CD14-positive monocyte (primary cell): ENCODE measurements around the gene CETP. TPM values are rescaled to one million over a fixed set of nuclear protein-coding genes. Genes with fewer than 3 reads are reported as not detected.
A peak's percentile ranks its signal among the peaks of the same experiment; 100 is the strongest.

Experiments
- DNase-seq, 3 donors: peaks; one replicate each; pipeline ENCODE4 v3.0.0-alpha.2; 2011 to 2022
- H2AFZ ChIP-seq: 2 replicates; pipeline ENCODE4 v1.6.0; 2012; ENCODE audit warnings: mild to moderate bottlenecking, low read depth, low read length, inconsistent platforms; ENCODE audit not compliant: insufficient read depth, poor library complexity, severe bottlenecking
- H3K27ac ChIP-seq, 2 donors: 1 replicate in 1 of 2; 2 replicates in 1 of 2; pipeline ENCODE4 v1.5.1; 2012 to 2013; ENCODE audit warnings: low read length in 2 of 2, control low read depth in 1 of 2, inconsistent platforms in 1 of 2, low read depth in 1 of 2, mild to moderate bottlenecking in 1 of 2
- H3K27me3 ChIP-seq, 2 donors: one replicate each; pipeline versions ENCODE4 v1.6.0 to v1.6.1; 2011 to 2013; ENCODE audit warnings: low read length in 2 of 2; ENCODE audit not compliant: control insufficient read depth in 2 of 2, insufficient read depth in 2 of 2
- H3K36me3 ChIP-seq, 2 donors: replicated peaks in 1 of 2; 1 replicate in 1 of 2; 2 replicates in 1 of 2; pipeline versions ENCODE4 v1.5.1 to v1.6.1; 2012 to 2013; ENCODE audit warnings: low read length in 2 of 2, control low read depth in 1 of 2, inconsistent platforms in 1 of 2, mild to moderate bottlenecking in 1 of 2; ENCODE audit not compliant: insufficient read depth in 2 of 2, control insufficient read depth in 1 of 2
- H3K4me1 ChIP-seq, 2 donors: 1 replicate in 1 of 2; 2 replicates in 1 of 2; pipeline versions ENCODE4 v1.5.1 to v1.6.1; 2012 to 2013; ENCODE audit warnings: low read length in 2 of 2, control low read depth in 1 of 2, inconsistent platforms in 1 of 2, mild to moderate bottlenecking in 1 of 2, moderate library complexity in 1 of 2; ENCODE audit not compliant: insufficient read depth in 2 of 2, control insufficient read depth in 1 of 2
- H3K4me2 ChIP-seq: replicated peaks from 2 replicates; pipeline ENCODE3; 2012; ENCODE audit warnings: low read length, moderate library complexity, mild to moderate bottlenecking; ENCODE audit not compliant: poor library complexity, severe bottlenecking; ENCODE audit errors: extremely low read depth
- H3K4me3 ChIP-seq, 3 experiments: fragments of 200-600 bp in 1 of 3; sonication (generic) in 1 of 3; replicated peaks in 1 of 3; 1 replicate in 2 of 3; 2 replicates in 1 of 3; pipeline ENCODE4 v1.5.1; 2011 to 2013; ENCODE audit warnings: low read length in 3 of 3, mild to moderate bottlenecking in 3 of 3, control low read depth in 2 of 3, low read depth in 2 of 3, inconsistent platforms in 1 of 3, moderate library complexity in 1 of 3
- H3K79me2 ChIP-seq: 2 replicates; pipeline ENCODE4 v1.6.0; 2012; ENCODE audit warnings: mild to moderate bottlenecking, control low read depth, inconsistent platforms, low read length, moderate library complexity; ENCODE audit not compliant: insufficient read depth
- H3K9ac ChIP-seq: 2 replicates; pipeline ENCODE4 v1.6.0; 2017; ENCODE audit warnings: low read length, mild to moderate bottlenecking; ENCODE audit not compliant: insufficient read depth, poor library complexity, severe bottlenecking
- H3K9me3 ChIP-seq, 2 donors: replicated peaks in 1 of 2; 1 replicate in 1 of 2; 2 replicates in 1 of 2; pipeline versions ENCODE4 v1.5.1 to v1.6.1; 2012 to 2013; ENCODE audit warnings: low read length in 2 of 2, control low read depth in 1 of 2; ENCODE audit not compliant: control insufficient read depth in 1 of 2, insufficient read depth in 1 of 2
- H4K20me1 ChIP-seq: 2 replicates; pipeline ENCODE4 v1.6.0; 2012; ENCODE audit warnings: mild to moderate bottlenecking, low read length, control low read depth, moderate library complexity; ENCODE audit not compliant: insufficient read depth
- H3K27ac Mint-ChIP-seq, 7 donors: one replicate each; pipeline ENCODE4 v1.8.0; 2020; ENCODE audit warnings: mild to moderate bottlenecking in 7 of 7, mixed read lengths in 7 of 7, moderate library complexity in 6 of 7, inconsistent platforms in 2 of 7
- H3K27me3 Mint-ChIP-seq, 3 donors: one replicate each; pipeline ENCODE4 v1.8.0; 2021 to 2022; ENCODE audit warnings: low read depth in 3 of 3, mild to moderate bottlenecking in 3 of 3, mixed read lengths in 3 of 3, moderate library complexity in 3 of 3, inconsistent platforms in 1 of 3
- H3K36me3 Mint-ChIP-seq, 2 donors: one replicate each; pipeline ENCODE4 v1.8.0; 2020; ENCODE audit warnings: mixed read lengths in 2 of 2, inconsistent platforms in 1 of 2, mild to moderate bottlenecking in 1 of 2
- H3K4me1 Mint-ChIP-seq: one replicate; pipeline ENCODE4 v1.8.0; 2020; ENCODE audit warnings: mild to moderate bottlenecking, mixed read lengths
- H3K4me3 Mint-ChIP-seq, 2 donors: one replicate each; pipeline ENCODE4 v1.8.0; 2020; ENCODE audit warnings: mild to moderate bottlenecking in 2 of 2, mixed read lengths in 2 of 2, moderate library complexity in 1 of 2
- H3K9me3 Mint-ChIP-seq, 7 donors: one replicate each; pipeline ENCODE4 v1.8.0; 2020 to 2022; ENCODE audit warnings: mixed read lengths in 7 of 7, mild to moderate bottlenecking in 6 of 7, moderate library complexity in 6 of 7, inconsistent platforms in 2 of 7
- CTCF ChIP-seq: fragments of 200-600 bp; IDR thresholded peaks from one replicate; pipeline ENCODE4 v1.8.0; 2022; ENCODE audit warnings: antibody characterized with exemption, mild to moderate bottlenecking
- WGBS: methylation state at CpG from one replicate; pipeline ENCODE4 v1.1.5; 2013; ENCODE audit warnings: missing lambda C conversion rate; ENCODE audit not compliant: insufficient coverage; 5-methylcytosine and 5-hydroxymethylcytosine counted together
- intact Hi-C, 2 donors: fragments of 100-400 bp; cut with micrococcal nuclease; formaldehyde crosslinking; loops; one replicate each; pipeline versions ENCODE4 v1.15.0 to v1.15.1; 2023
- polyA plus RNA-seq, 3 donors: library from polyadenylated mRNA; depleted of rRNA in 1 of 3; unstranded in 2 of 3; stranded (reverse) in 1 of 3; fragments of 300-500 nt in 2 of 3; fragments of >200 nt in 1 of 3; fragmentation: Illumina TruSeq in 2 of 3; gene quantifications; 1 replicate in 2 of 3; 2 replicates in 1 of 3; pipeline ENCODE4 v1.2.3, GENCODE V29; 2012 to 2021

Gene CETP
- polyA plus RNA-seq, 3 donors: 0.61 to 2.1 (median 1.3) TPM

GRCh38 chr16:57019746-57020145 is 58.0 kb downstream of the CETP start:
- Histone ChIP-seq H3K27me3 (no peaks in the 10 kb centered on the region), H4K20me1 (peaks cover 23% of the 10 kb centered on the region), H3K4me2 (no peak overlapping the region), H3K27ac (no peak overlapping the region), H3K79me2 (peaks cover 22% of the 10 kb centered on the region), H3K9me3 (no peaks in the 10 kb centered on the region), H3K9ac (no peak overlapping the region), H3K36me3 (peaks cover 61 to 84% of the 10 kb centered on the region in 2 donors), H2AFZ (no peak overlapping the region), H3K4me1 (peaks cover 21 to 26% of the 10 kb centered on the region in 2 donors), H3K4me3 (no peak overlapping the region)
- no peak overlapping the region for H3K4me3 Mint-ChIP-seq
- peaks cover 0 to 4% (median 0%) of the 10 kb centered on the region in 7 donors for H3K9me3 Mint-ChIP-seq
- WGBS: 100% methylated on average over 2 of the region's 2 CpGs
- TF ChIP-seq CTCF: no peak
- peaks cover 31% of the 10 kb centered on the region for H3K4me1 Mint-ChIP-seq
- H3K27me3 Mint-ChIP-seq: no peaks in the 10 kb centered on the region
- intact Hi-C loops: no loop called here
- no peak for DNase-seq
- peaks cover 78 to 83% of the 10 kb centered on the region in 2 donors for H3K36me3 Mint-ChIP-seq
- H3K27ac Mint-ChIP-seq: peak overlapping the region in 3 of 7 donors; percentile 4 to 33 (median 9)

GRCh38 chr16:57020651-57021050 is 58.9 kb downstream of the CETP start:
- Mint-ChIP-seq H3K27ac (peak overlapping the region in 3 of 7 donors; percentile 19 to 52 (median 52)), H3K4me3 (no peak overlapping the region), H3K36me3 (peaks cover 78 to 83% of the 10 kb centered on the region in 2 donors), H3K27me3 (no peaks in the 10 kb centered on the region), H3K9me3 (peaks cover 0 to 4% (median 0%) of the 10 kb centered on the region in 7 donors), H3K4me1 (peaks cover 34% of the 10 kb centered on the region)
- DNase-seq: no peak
- H3K4me3 ChIP-seq: no peak overlapping the region
- peaks cover 61 to 84% of the 10 kb centered on the region in 2 donors for H3K36me3 ChIP-seq
- no peak overlapping the region for H3K4me2 ChIP-seq
- H3K9ac ChIP-seq: no peak overlapping the region
- peaks cover 24 to 29% of the 10 kb centered on the region in 2 donors for H3K4me1 ChIP-seq
- no peaks in the 10 kb centered on the region for H3K9me3 ChIP-seq
- no peaks in the 10 kb centered on the region for H3K27me3 ChIP-seq
- peaks cover 23% of the 10 kb centered on the region for H4K20me1 ChIP-seq
- no peak overlapping the region for H3K27ac ChIP-seq
- intact Hi-C loops: no loop called here
- WGBS: 100% methylated on average over 7 of the region's 8 CpGs
- peaks cover 17% of the 10 kb centered on the region for H3K79me2 ChIP-seq
- no peak for TF ChIP-seq CTCF
- no peak overlapping the region for H2AFZ ChIP-seq
